HG03066 (cell line): ENCODE measurements around the gene FOXS1.
"Not testable (repeated sequence)": the region's sequence is repeated elsewhere in the genome, so short reads cannot be mapped to it uniquely, and the experiment has no call there.

Experiments used
- ATAC-seq: cut with Tn5 transposase; IDR thresholded peaks from one replicate; pipeline ENCODE4 v1.9.1; 2021; ENCODE audit warnings: low read depth; ENCODE audit not compliant: unreplicated experiment

Gene FOXS1

GRCh38 chr20:31824125-31824485, 21.3 kb downstream of the FOXS1 start:
- no peak for ATAC-seq

GRCh38 chr20:31823360-31824124, 21.9 kb downstream of the FOXS1 start:
- ATAC-seq = no peak

- ATAC-seq = no peak
Measured at GRCh38 chr20:31822421-31823330, 22.7 kb downstream of the FOXS1 start.

GRCh38 chr20:31821427-31821826, 24.0 kb downstream of the FOXS1 start:
- ATAC-seq = no peak

GRCh38 chr20:31820228-31820627, 25.2 kb downstream of the FOXS1 start:
- no peak for ATAC-seq

GRCh38 chr20:31819083-31819784, 26.2 kb downstream of the FOXS1 start, which contains the start of gene MYLK2:
TSS of gene MYLK2 (plus strand) at chr20:31819356. CDS start at chr20:31819581, 225 bp downstream.
- no peak for ATAC-seq

GRCh38 chr20:31818376-31818908, 27.0 kb downstream of the FOXS1 start:
- ATAC-seq = no peak

- no peak for ATAC-seq
Measured at GRCh38 chr20:31817461-31817860, 27.9 kb downstream of the FOXS1 start.

- ATAC-seq = no peak
Measured at GRCh38 chr20:31816221-31816620, 29.2 kb downstream of the FOXS1 start.

- no peak for ATAC-seq
Measured at GRCh38 chr20:31815408-31816188, 29.8 kb downstream of the FOXS1 start.

GRCh38 chr20:31814142-31814541, 31.3 kb downstream of the FOXS1 start:
- ATAC-seq = not testable (repeated sequence)

GRCh38 chr20:31813611-31814010, 31.8 kb downstream of the FOXS1 start:
- ATAC-seq = no peak

- ATAC-seq = no peak
Measured at GRCh38 chr20:31811796-31812728, 33.3 kb downstream of the FOXS1 start.

GRCh38 chr20:31811198-31811597, 34.2 kb downstream of the FOXS1 start:
- ATAC-seq = no peak

GRCh38 chr20:31809661-31810060, 35.7 kb downstream of the FOXS1 start:
- no peak for ATAC-seq

- ATAC-seq = no peak
Measured at GRCh38 chr20:31808481-31808880, 36.9 kb downstream of the FOXS1 start.

- ATAC-seq = no peak
Measured at GRCh38 chr20:31806564-31807355, 38.6 kb downstream of the FOXS1 start.
